Liver (tissue), 9 donors: ENCODE data around the gene NKAIN2. TPM values are rescaled to one million over a fixed set of nuclear protein-coding genes. Genes with fewer than 3 reads are reported as not detected.

ENCODE experiments used
- DNase-seq: peaks from one replicate; pipeline ENCODE4 v3.0.0-alpha.2; 2017; ENCODE audit warnings: low spot score
- H3K27ac ChIP-seq, 2 donors: one replicate each; pipeline ENCODE4 v1.7.0; 2013; ENCODE audit warnings: inconsistent platforms in 2 of 2, low read length in 2 of 2, control low read depth in 1 of 2, low read depth in 1 of 2, mild to moderate bottlenecking in 1 of 2
- H3K27me3 ChIP-seq, 4 donors: one replicate each; pipeline versions ENCODE4 v1.6.1 to v1.7.0; 2013; ENCODE audit warnings: low read length in 3 of 4, inconsistent platforms in 1 of 4, mild to moderate bottlenecking in 1 of 4, moderate library complexity in 1 of 4; ENCODE audit not compliant: control insufficient read depth in 4 of 4, insufficient read depth in 4 of 4
- H3K36me3 ChIP-seq, 4 donors: one replicate each; pipeline versions ENCODE4 v1.6.1 to v1.7.0; 2013; ENCODE audit warnings: low read length in 3 of 4, mild to moderate bottlenecking in 3 of 4, low read depth in 1 of 4, moderate library complexity in 1 of 4; ENCODE audit not compliant: control insufficient read depth in 4 of 4, insufficient read depth in 3 of 4
- H3K4me1 ChIP-seq, 4 donors: one replicate each; pipeline versions ENCODE4 v1.6.1 to v1.7.0; 2013; ENCODE audit warnings: low read length in 3 of 4, mild to moderate bottlenecking in 3 of 4, moderate library complexity in 1 of 4; ENCODE audit not compliant: control insufficient read depth in 4 of 4, insufficient read depth in 4 of 4
- H3K4me3 ChIP-seq, 3 donors: one replicate each; pipeline versions ENCODE4 v1.6.1 to v1.7.0; 2013; ENCODE audit warnings: low read length in 3 of 3, control low read depth in 1 of 3, low read depth in 1 of 3, mild to moderate bottlenecking in 1 of 3
- H3K9ac ChIP-seq, 2 donors: one replicate each; pipeline ENCODE4 v1.7.0; 2013; ENCODE audit warnings: low read length in 2 of 2, mild to moderate bottlenecking in 2 of 2, moderate library complexity in 2 of 2, control low read depth in 1 of 2, low read depth in 1 of 2
- H3K9me3 ChIP-seq, 4 donors: one replicate each; pipeline versions ENCODE4 v1.6.1 to v1.7.0; 2013; ENCODE audit warnings: low read length in 3 of 4; ENCODE audit not compliant: control insufficient read depth in 4 of 4
- EGR1 ChIP-seq, 2 donors: IDR thresholded peaks; 2 replicates each; pipeline ENCODE4 v1.6.1; 2016 to 2018; ENCODE audit warnings: antibody characterized with exemption in 2 of 2, low read depth in 2 of 2
- FOXA1 ChIP-seq: IDR thresholded peaks from 2 replicates; pipeline ENCODE4 v1.6.1; 2016; ENCODE audit warnings: antibody characterized with exemption
- FOXA2 ChIP-seq: IDR thresholded peaks from 2 replicates; pipeline ENCODE4 v1.6.1; 2016; ENCODE audit warnings: antibody characterized with exemption
- GABPA ChIP-seq, 2 donors: IDR thresholded peaks in 1 of 2; conservative IDR thresholded peaks in 1 of 2; 2 replicates each; pipeline ENCODE4 v1.6.1; 2016; ENCODE audit warnings: antibody characterized with exemption in 2 of 2, mild to moderate bottlenecking in 1 of 2, moderate library complexity in 1 of 2
- HNF4A ChIP-seq, 2 donors: conservative IDR thresholded peaks; 2 replicates each; pipeline ENCODE4 v1.6.1; 2016; ENCODE audit warnings: antibody characterized with exemption in 2 of 2, mild to moderate bottlenecking in 2 of 2
- HNF4G ChIP-seq: IDR thresholded peaks from 2 replicates; pipeline ENCODE4 v1.6.1; 2016; ENCODE audit warnings: antibody characterized with exemption
- JUND ChIP-seq, 2 donors: IDR thresholded peaks; 2 replicates each; pipeline ENCODE4 v1.6.1; 2016; ENCODE audit warnings: antibody characterized with exemption in 2 of 2
- NR2F2 ChIP-seq: IDR thresholded peaks from 2 replicates; pipeline ENCODE4 v1.6.1; 2016; ENCODE audit warnings: antibody characterized with exemption
- RAD21 ChIP-seq, 2 donors: IDR thresholded peaks; 2 replicates each; pipeline ENCODE4 v1.6.1; 2016; ENCODE audit warnings: antibody characterized with exemption in 2 of 2, mild to moderate bottlenecking in 2 of 2
- RXRA ChIP-seq, 2 donors: IDR thresholded peaks; 2 replicates each; pipeline ENCODE4 v1.6.1; 2017 to 2018; ENCODE audit warnings: antibody characterized with exemption in 2 of 2, mild to moderate bottlenecking in 1 of 2
- SP1 ChIP-seq: IDR thresholded peaks from 2 replicates; pipeline ENCODE4 v1.6.1; 2018; ENCODE audit warnings: antibody characterized with exemption, mild to moderate bottlenecking
- TAF1 ChIP-seq: conservative IDR thresholded peaks from 2 replicates; pipeline ENCODE4 v1.6.1; 2016; ENCODE audit warnings: antibody characterized with exemption, mild to moderate bottlenecking
- YY1 ChIP-seq: IDR thresholded peaks from 2 replicates; pipeline ENCODE4 v1.6.1; 2016; ENCODE audit warnings: antibody characterized with exemption, mild to moderate bottlenecking
- WGBS: extraction: QIAGEN DNeasy Blood & Tissue Kit; methylation state at CpG from one replicate; pipeline ENCODE4 v1.1.7; 2013; 5-methylcytosine and 5-hydroxymethylcytosine counted together
- polyA plus RNA-seq, 2 donors: library from polyadenylated mRNA; stranded (reverse) in 1 of 2; unstranded in 1 of 2; fragments of 200-250 nt in 1 of 2; fragments of >200 nt in 1 of 2; fragmentation: Nextera tagmentation in 1 of 2; extraction: Ambion mirVana in 1 of 2; gene quantifications; one replicate each; pipeline versions ENCODE4 v1.2.1 to v1.2.3, GENCODE V29; 2013 to 2015
- total RNA-seq, 2 donors: library from RNA; depleted of rRNA; stranded (reverse); fragments of >200 nt; gene quantifications; one replicate each; pipeline ENCODE4 v1.2.3, GENCODE V29; 2014
- TF ChIP-seq, protein P1 (sequence below): IDR thresholded peaks from 2 replicates; pipeline ENCODE4 v1.6.1; 2016; ENCODE audit warnings: antibody characterized with exemption, mild to moderate bottlenecking
- TF ChIP-seq, protein P2 (sequence below): fragments of 150-350 bp; IDR thresholded peaks from 2 replicates; pipeline ENCODE4 v1.5.1; 2017; ENCODE audit warnings: improper control_type of control experiment, low read depth, low read length; ENCODE audit not compliant: missing input control
- TF ChIP-seq, protein P3 (sequence below): IDR thresholded peaks from 2 replicates; pipeline ENCODE4 v1.6.1; 2016; ENCODE audit warnings: antibody characterized with exemption
- TF ChIP-seq, protein P4 (sequence below): IDR thresholded peaks from 2 replicates; pipeline ENCODE4 v1.6.1; 2016; ENCODE audit warnings: antibody characterized with exemption
- TF ChIP-seq, protein P5 (sequence below): IDR thresholded peaks from 2 replicates; pipeline ENCODE4 v1.6.1; 2016; ENCODE audit warnings: antibody characterized with exemption
- donor health status: healthy.
- donor health status: healthy.
- donor health status: healthy.
- donor health status: healthy.
- donor health status: healthy.

The NKAIN2 gene
- total and polyA plus RNA-seq, 4 donors, result 0.05 to 0.14 TPM; not detected in 2

DNA sequence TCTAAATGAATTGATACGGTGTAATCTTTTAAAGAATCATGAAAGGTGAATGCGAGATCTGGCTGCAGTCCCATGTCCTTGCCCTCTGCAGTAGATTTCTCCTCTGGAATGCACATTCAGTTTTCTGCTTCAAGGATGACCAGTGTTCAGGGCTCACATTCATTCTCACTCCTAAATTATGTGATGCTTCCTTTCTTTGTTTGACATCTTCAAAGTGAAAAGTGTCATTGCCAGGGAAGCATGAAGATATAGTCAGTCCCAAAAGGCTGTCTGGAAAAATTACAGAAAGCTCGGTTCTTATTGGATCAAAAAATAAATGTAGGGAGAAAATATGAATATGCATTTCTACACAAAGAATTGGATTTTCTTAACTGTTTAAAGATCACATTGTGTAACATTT lies 395.6 kb downstream of the NKAIN2 start:
- WGBS, result 70% methylated on average over 3 of the region's 3 CpGs
- no peak for DNase-seq
- H3K4me1 ChIP-seq, result no peaks in the 10 kb centered on the region
- H3K9ac ChIP-seq, result no peak overlapping the region
- no peaks in the 10 kb centered on the region for H3K36me3 ChIP-seq
- H3K27ac ChIP-seq, result no peak overlapping the region
- H3K27me3 ChIP-seq, result no peaks in the 10 kb centered on the region
- H3K9me3 ChIP-seq, result no peaks in the 10 kb centered on the region
- TF ChIP-seq HNF4A (conservative IDR thresholded peaks at IDR 0.05) (no peak), SP1 (no peak), GABPA (IDR thresholded peaks at IDR 0.05 in 1 of 2, conservative IDR thresholded peaks at IDR 0.05 in 1 of 2) (no peak), NR2F2 (no peak)
- H3K4me3 ChIP-seq, result no peak overlapping the region

DNA sequence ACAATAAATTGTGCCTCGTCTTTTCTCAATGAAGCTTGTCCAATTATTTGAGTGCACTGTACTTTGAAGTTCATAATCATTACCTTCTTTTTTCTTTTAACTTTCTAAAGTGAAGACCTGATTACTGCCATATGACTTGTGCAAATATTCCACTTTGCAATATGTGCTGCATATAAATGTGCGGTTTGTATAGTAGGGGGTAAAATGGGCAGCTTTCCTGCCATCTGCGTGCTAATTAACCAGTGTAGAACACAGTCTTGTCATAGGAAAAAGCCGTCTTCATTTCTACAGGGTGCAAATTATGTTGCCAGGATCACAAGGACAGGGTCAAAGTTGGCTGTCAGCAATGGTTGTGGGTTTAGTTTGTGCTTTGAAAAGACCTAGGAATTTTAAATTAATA lies 397.0 kb downstream of the NKAIN2 start:
- Histone ChIP-seq H3K9ac (no peak overlapping the region), H3K27ac (no peak overlapping the region), H3K9me3 (no peaks in the 10 kb centered on the region), H3K4me1 (no peaks in the 10 kb centered on the region), H3K36me3 (no peaks in the 10 kb centered on the region), H3K27me3 (no peaks in the 10 kb centered on the region), H3K4me3 (no peak overlapping the region)
- TF ChIP-seq SP1 (no peak), RAD21 (IDR thresholded peaks at IDR 0.05) (no peak), RXRA (IDR thresholded peaks at IDR 0.05) (no peak), FOXA2 (no peak), HNF4G (no peak), YY1 (no peak), JUND (IDR thresholded peaks at IDR 0.05) (no peak), NR2F2 (no peak), HNF4A (conservative IDR thresholded peaks at IDR 0.05) (no peak), FOXA1 (no peak), EGR1 (IDR thresholded peaks at IDR 0.05; ENCODE audit: low read depth in 2 of 2) (no peak), TAF1 (no peak)
- TF ChIP-seq, protein P1, sequence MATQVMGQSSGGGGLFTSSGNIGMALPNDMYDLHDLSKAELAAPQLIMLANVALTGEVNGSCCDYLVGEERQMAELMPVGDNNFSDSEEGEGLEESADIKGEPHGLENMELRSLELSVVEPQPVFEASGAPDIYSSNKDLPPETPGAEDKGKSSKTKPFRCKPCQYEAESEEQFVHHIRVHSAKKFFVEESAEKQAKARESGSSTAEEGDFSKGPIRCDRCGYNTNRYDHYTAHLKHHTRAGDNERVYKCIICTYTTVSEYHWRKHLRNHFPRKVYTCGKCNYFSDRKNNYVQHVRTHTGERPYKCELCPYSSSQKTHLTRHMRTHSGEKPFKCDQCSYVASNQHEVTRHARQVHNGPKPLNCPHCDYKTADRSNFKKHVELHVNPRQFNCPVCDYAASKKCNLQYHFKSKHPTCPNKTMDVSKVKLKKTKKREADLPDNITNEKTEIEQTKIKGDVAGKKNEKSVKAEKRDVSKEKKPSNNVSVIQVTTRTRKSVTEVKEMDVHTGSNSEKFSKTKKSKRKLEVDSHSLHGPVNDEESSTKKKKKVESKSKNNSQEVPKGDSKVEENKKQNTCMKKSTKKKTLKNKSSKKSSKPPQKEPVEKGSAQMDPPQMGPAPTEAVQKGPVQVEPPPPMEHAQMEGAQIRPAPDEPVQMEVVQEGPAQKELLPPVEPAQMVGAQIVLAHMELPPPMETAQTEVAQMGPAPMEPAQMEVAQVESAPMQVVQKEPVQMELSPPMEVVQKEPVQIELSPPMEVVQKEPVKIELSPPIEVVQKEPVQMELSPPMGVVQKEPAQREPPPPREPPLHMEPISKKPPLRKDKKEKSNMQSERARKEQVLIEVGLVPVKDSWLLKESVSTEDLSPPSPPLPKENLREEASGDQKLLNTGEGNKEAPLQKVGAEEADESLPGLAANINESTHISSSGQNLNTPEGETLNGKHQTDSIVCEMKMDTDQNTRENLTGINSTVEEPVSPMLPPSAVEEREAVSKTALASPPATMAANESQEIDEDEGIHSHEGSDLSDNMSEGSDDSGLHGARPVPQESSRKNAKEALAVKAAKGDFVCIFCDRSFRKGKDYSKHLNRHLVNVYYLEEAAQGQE, result no peak
- TF ChIP-seq, protein P2, sequence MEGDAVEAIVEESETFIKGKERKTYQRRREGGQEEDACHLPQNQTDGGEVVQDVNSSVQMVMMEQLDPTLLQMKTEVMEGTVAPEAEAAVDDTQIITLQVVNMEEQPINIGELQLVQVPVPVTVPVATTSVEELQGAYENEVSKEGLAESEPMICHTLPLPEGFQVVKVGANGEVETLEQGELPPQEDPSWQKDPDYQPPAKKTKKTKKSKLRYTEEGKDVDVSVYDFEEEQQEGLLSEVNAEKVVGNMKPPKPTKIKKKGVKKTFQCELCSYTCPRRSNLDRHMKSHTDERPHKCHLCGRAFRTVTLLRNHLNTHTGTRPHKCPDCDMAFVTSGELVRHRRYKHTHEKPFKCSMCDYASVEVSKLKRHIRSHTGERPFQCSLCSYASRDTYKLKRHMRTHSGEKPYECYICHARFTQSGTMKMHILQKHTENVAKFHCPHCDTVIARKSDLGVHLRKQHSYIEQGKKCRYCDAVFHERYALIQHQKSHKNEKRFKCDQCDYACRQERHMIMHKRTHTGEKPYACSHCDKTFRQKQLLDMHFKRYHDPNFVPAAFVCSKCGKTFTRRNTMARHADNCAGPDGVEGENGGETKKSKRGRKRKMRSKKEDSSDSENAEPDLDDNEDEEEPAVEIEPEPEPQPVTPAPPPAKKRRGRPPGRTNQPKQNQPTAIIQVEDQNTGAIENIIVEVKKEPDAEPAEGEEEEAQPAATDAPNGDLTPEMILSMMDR, result no peak
- TF ChIP-seq, protein P3, sequence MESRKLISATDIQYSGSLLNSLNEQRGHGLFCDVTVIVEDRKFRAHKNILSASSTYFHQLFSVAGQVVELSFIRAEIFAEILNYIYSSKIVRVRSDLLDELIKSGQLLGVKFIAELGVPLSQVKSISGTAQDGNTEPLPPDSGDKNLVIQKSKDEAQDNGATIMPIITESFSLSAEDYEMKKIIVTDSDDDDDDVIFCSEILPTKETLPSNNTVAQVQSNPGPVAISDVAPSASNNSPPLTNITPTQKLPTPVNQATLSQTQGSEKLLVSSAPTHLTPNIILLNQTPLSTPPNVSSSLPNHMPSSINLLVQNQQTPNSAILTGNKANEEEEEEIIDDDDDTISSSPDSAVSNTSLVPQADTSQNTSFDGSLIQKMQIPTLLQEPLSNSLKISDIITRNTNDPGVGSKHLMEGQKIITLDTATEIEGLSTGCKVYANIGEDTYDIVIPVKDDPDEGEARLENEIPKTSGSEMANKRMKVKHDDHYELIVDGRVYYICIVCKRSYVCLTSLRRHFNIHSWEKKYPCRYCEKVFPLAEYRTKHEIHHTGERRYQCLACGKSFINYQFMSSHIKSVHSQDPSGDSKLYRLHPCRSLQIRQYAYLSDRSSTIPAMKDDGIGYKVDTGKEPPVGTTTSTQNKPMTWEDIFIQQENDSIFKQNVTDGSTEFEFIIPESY, result no peak
- TF ChIP-seq, protein P4, sequence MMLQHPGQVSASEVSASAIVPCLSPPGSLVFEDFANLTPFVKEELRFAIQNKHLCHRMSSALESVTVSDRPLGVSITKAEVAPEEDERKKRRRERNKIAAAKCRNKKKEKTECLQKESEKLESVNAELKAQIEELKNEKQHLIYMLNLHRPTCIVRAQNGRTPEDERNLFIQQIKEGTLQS, result no peak
- TF ChIP-seq, protein P5, sequence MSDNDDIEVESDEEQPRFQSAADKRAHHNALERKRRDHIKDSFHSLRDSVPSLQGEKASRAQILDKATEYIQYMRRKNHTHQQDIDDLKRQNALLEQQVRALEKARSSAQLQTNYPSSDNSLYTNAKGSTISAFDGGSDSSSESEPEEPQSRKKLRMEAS, result no peak
- 91% methylated on average over 4 of the region's 4 CpGs for WGBS
- DNase-seq, result no peak
